Measurements from ENCODE around the gene SYNGR4.
"Not testable (repeated sequence)": the region's sequence is repeated elsewhere in the genome, so short reads cannot be mapped to it uniquely, and the experiment has no call there.

DNA sequence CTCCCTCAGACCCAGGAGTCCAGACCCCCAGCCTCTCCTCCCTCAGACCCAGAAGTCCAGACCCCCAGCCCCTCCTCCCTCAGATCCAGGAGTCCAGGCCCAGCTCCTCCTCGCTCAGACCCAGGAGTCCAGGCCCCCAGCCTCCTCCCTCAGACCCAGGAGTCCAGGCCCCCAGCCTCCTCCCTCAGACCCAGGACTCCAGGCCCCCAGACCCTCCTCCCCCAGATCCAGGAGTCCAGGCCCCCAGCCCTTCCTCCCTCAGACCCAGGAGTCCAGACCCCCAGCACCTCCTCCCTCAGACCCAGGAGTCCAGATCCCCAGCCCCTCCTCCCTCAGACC, 27.8 kb downstream of the SYNGR4 start:
- TF ChIP-seq EZH2 (IDR thresholded peaks at IDR 0.05); POLR2AphosphoS5 (IDR thresholded peaks at IDR 0.05; ENCODE audit: borderline replicate concordance, low read depth, low read length); FOXP2 (optimal IDR thresholded peaks at IDR 0.05; ENCODE audit: control extremely low read depth, extremely low read length, insufficient read depth): not testable (repeated sequence)

Data from SK-N-MC (cell line).